Measurements from ENCODE around the gene PDE10A. TPM values are rescaled to one million over a fixed set of nuclear protein-coding genes. Genes with fewer than 3 reads are reported as not detected.

The PDE10A gene
- total and polyA plus RNA-seq, 2 experiments from 2014 or later = 2.0 to 7.2 TPM

GRCh38 chr6:165552248-165552736 is 110.7 kb downstream of the PDE10A start:
- Histone ChIP-seq H3K9me3 (ENCODE audit: low read depth) (no peaks in the 10 kb centered on the region), H4K20me1 (ENCODE audit: insufficient read depth, poor library complexity, severe bottlenecking) (no peaks in the 10 kb centered on the region), H3K9me2 (replicated peaks; ENCODE audit: insufficient read depth) (no peaks in the 10 kb centered on the region), H3K4me1 (ENCODE audit: insufficient read depth) (no peaks in the 10 kb centered on the region), H3K4me2 (no peak overlapping the region), H3K27me3 (no peaks in the 10 kb centered on the region), H2AFZ (no peak overlapping the region), H3K4me3 (no peak overlapping the region), H3K79me2 (no peaks in the 10 kb centered on the region), H3K27ac (no peak overlapping the region), H3K36me3 (replicated peaks; ENCODE audit: insufficient read depth, low read depth) (no peaks in the 10 kb centered on the region)
- DNase-seq (ENCODE audit: low spot score) = no peak
- 73% methylated on average over 5 of the region's 5 CpGs for WGBS (ENCODE audit: low lambda C conversion rate, missing lambda C conversion rate)
- TF ChIP-seq CTCF (IDR thresholded peaks at IDR 0.05; ENCODE audit: poor library complexity) (no peak), EZH2phosphoT487 (IDR thresholded peaks at IDR 0.05; ENCODE audit: low read depth, severe bottlenecking, unreplicated experiment) (no peak), EZH2 (IDR thresholded peaks at IDR 0.05; ENCODE audit: borderline replicate concordance) (no peak)

GRCh38 chr6:165551828-165552227 is 111.2 kb downstream of the PDE10A start:
- 67% methylated on average over 3 of the region's 3 CpGs for WGBS (ENCODE audit: low lambda C conversion rate, missing lambda C conversion rate)
- no peaks in the 10 kb centered on the region for H3K79me2 ChIP-seq
- no peaks in the 10 kb centered on the region for H3K4me1 ChIP-seq (ENCODE audit: insufficient read depth)
- no peak overlapping the region for H3K4me2 ChIP-seq
- TF ChIP-seq EZH2 (IDR thresholded peaks at IDR 0.05; ENCODE audit: borderline replicate concordance) (no peak), CTCF (IDR thresholded peaks at IDR 0.05; ENCODE audit: poor library complexity) (no peak), EZH2phosphoT487 (IDR thresholded peaks at IDR 0.05; ENCODE audit: low read depth, severe bottlenecking, unreplicated experiment) (no peak)
- H3K9me2 ChIP-seq (replicated peaks; ENCODE audit: insufficient read depth) = no peaks in the 10 kb centered on the region
- H3K36me3 ChIP-seq (replicated peaks; ENCODE audit: insufficient read depth, low read depth) = no peaks in the 10 kb centered on the region
- H3K9me3 ChIP-seq (ENCODE audit: low read depth) = no peaks in the 10 kb centered on the region
- no peaks in the 10 kb centered on the region for H3K27me3 ChIP-seq
- H3K4me3 ChIP-seq = no peak overlapping the region
- DNase-seq (ENCODE audit: low spot score) = no peak
- H4K20me1 ChIP-seq (ENCODE audit: insufficient read depth, poor library complexity, severe bottlenecking) = no peaks in the 10 kb centered on the region
- H2AFZ ChIP-seq = no peak overlapping the region
- H3K27ac ChIP-seq = no peak overlapping the region

- no peak overlapping the region for H3K27ac ChIP-seq
- H3K36me3 ChIP-seq (replicated peaks; ENCODE audit: insufficient read depth, low read depth) = no peaks in the 10 kb centered on the region
- no peaks in the 10 kb centered on the region for H3K27me3 ChIP-seq
- H3K4me3 ChIP-seq = no peak overlapping the region
- H3K79me2 ChIP-seq = no peaks in the 10 kb centered on the region
- H4K20me1 ChIP-seq (ENCODE audit: insufficient read depth, poor library complexity, severe bottlenecking) = no peaks in the 10 kb centered on the region
- H3K9me2 ChIP-seq (replicated peaks; ENCODE audit: insufficient read depth) = no peaks in the 10 kb centered on the region
- H3K9me3 ChIP-seq (ENCODE audit: low read depth) = no peaks in the 10 kb centered on the region
- H3K4me2 ChIP-seq = no peak overlapping the region
- TF ChIP-seq EZH2phosphoT487 (IDR thresholded peaks at IDR 0.05; ENCODE audit: low read depth, severe bottlenecking, unreplicated experiment) (no peak), CTCF (IDR thresholded peaks at IDR 0.05; ENCODE audit: poor library complexity) (no peak), EZH2 (IDR thresholded peaks at IDR 0.05; ENCODE audit: borderline replicate concordance) (no peak)
- no peak for DNase-seq (ENCODE audit: low spot score)
- WGBS (ENCODE audit: low lambda C conversion rate, missing lambda C conversion rate) = 92% methylated on average over 2 of the region's 2 CpGs
- H2AFZ ChIP-seq = no peak overlapping the region
- no peaks in the 10 kb centered on the region for H3K4me1 ChIP-seq (ENCODE audit: insufficient read depth)
Measured at GRCh38 chr6:165548450-165548849, 114.6 kb downstream of the PDE10A start.

GRCh38 chr6:165545806-165546205 is 117.2 kb downstream of the PDE10A start:
- H3K4me1 ChIP-seq (ENCODE audit: insufficient read depth) = no peaks in the 10 kb centered on the region
- H3K9me2 ChIP-seq (replicated peaks; ENCODE audit: insufficient read depth) = no peaks in the 10 kb centered on the region
- no peak overlapping the region for H3K27ac ChIP-seq
- no peaks in the 10 kb centered on the region for H3K79me2 ChIP-seq
- 60% methylated on average over 2 of the region's 2 CpGs for WGBS (ENCODE audit: low lambda C conversion rate, missing lambda C conversion rate)
- H3K4me2 ChIP-seq = no peak overlapping the region
- no peak for DNase-seq (ENCODE audit: low spot score)
- H4K20me1 ChIP-seq (ENCODE audit: insufficient read depth, poor library complexity, severe bottlenecking) = no peaks in the 10 kb centered on the region
- H3K9me3 ChIP-seq (ENCODE audit: low read depth) = no peaks in the 10 kb centered on the region
- H3K27me3 ChIP-seq = no peaks in the 10 kb centered on the region
- H3K36me3 ChIP-seq (replicated peaks; ENCODE audit: insufficient read depth, low read depth) = no peaks in the 10 kb centered on the region
- TF ChIP-seq CTCF (IDR thresholded peaks at IDR 0.05; ENCODE audit: poor library complexity) (no peak), EZH2 (IDR thresholded peaks at IDR 0.05; ENCODE audit: borderline replicate concordance) (no peak), EZH2phosphoT487 (IDR thresholded peaks at IDR 0.05; ENCODE audit: low read depth, severe bottlenecking, unreplicated experiment) (no peak)
- no peak overlapping the region for H3K4me3 ChIP-seq
- no peak overlapping the region for H2AFZ ChIP-seq
